ENCODE measurements around the gene E2F3. TPM values are rescaled to one million over a fixed set of nuclear protein-coding genes. Genes with fewer than 3 reads are reported as not detected.

E2F3 gene
- total RNA-seq, 1 experiment from 2014 or later: 27.1 TPM

GRCh38 chr6:20468209-20468608 lies 66.5 kb downstream of the E2F3 start:
- no peak overlapping the region for H3K4me3 ChIP-seq (replicated peaks in 1 of 2; ENCODE audit: low read depth in 1 of 2, low read length in 2 of 2)
- CTCF ChIA-PET: interaction anchor here (1.2 kb wide), 1 partner anchor 64 kb away, joined by 3 read pairs; no protein-coding TSS in a partner anchor
- intact Hi-C loops (cut with micrococcal nuclease): no loop called here
- POLR2A ChIA-PET: no interaction called here
- H3K36me3 ChIP-seq (ENCODE audit: control insufficient read depth in 1 of 2, insufficient read depth in 2 of 2, low read length in 2 of 2): no peaks in the 10 kb centered on the region; a peak in 1 of 4 replicates
- H3K27me3 ChIP-seq (ENCODE audit: insufficient read depth, low read length): no peaks in the 10 kb centered on the region
- TF ChIP-seq POLR2A (IDR thresholded peaks at IDR 0.05; ENCODE audit: borderline replicate concordance, extremely low read depth, insufficient read depth, insufficient read length): no peak
- no peak for TF ChIP-seq CTCF (IDR thresholded peaks at IDR 0.05 in 2 of 3, conservative IDR thresholded peaks at IDR 0.05 in 1 of 3; ENCODE audit: borderline replicate concordance in 1 of 3, insufficient read depth in 1 of 3, low read depth in 2 of 3, low read length in 2 of 3)
- no peak for TF ChIP-seq SRF (IDR thresholded peaks at IDR 0.05; ENCODE audit: low read depth)
- no peak for TF ChIP-seq EGR1 (IDR thresholded peaks at IDR 0.05; ENCODE audit: low read depth)
- TF ChIP-seq SIN3A (IDR thresholded peaks at IDR 0.05; ENCODE audit: low read depth): no peak
- TF ChIP-seq EZH2phosphoT487 (IDR thresholded peaks at IDR 0.05; ENCODE audit: borderline replicate concordance): no peak
- no peak for TF ChIP-seq ELF1 (IDR thresholded peaks at IDR 0.05; ENCODE audit: borderline replicate concordance, low read depth)
- TF ChIP-seq ZBTB33 (IDR thresholded peaks at IDR 0.05; ENCODE audit: extremely low read depth, insufficient replicate concordance, low read length): no peak
- no peak for TF ChIP-seq CEBPB (IDR thresholded peaks at IDR 0.05; ENCODE audit: low read depth)
- no peak for TF ChIP-seq ZFX (IDR thresholded peaks at IDR 0.05)
- TF ChIP-seq RAD21 (IDR thresholded peaks at IDR 0.05; ENCODE audit: low read depth): no peak
- TF ChIP-seq MAX (IDR thresholded peaks at IDR 0.05): no peak
- TF ChIP-seq POLR2AphosphoS5 (IDR thresholded peaks at IDR 0.05; ENCODE audit: low read depth, low read length): no peak
- no peak for TF ChIP-seq REST (IDR thresholded peaks at IDR 0.05; ENCODE audit: low read depth)
- TF ChIP-seq ATF3 (IDR thresholded peaks at IDR 0.05): no peak
- H3K9me2 ChIP-seq (ENCODE audit: insufficient read depth): no peaks in the 10 kb centered on the region
- no TSS peak for BruUV-seq (replicated peaks)
- no peak overlapping the region for H3K27ac ChIP-seq (ENCODE audit: low read depth, low read length)
- H3K9me3 ChIP-seq (ENCODE audit: control insufficient read depth in 1 of 2, insufficient read depth in 1 of 2, low read depth in 1 of 2, low read length in 2 of 2): no peaks in the 10 kb centered on the region
- no peaks in the 10 kb centered on the region for H3K4me1 ChIP-seq (ENCODE audit: control insufficient read depth in 1 of 2, insufficient read depth in 2 of 2, low read length in 2 of 2)
- H2AFZ ChIP-seq (ENCODE audit: low read depth, low read length, poor library complexity, severe bottlenecking): no peak overlapping the region
- RAD21 ChIA-PET (ENCODE audit: low non-redundant PET in 1 of 2, low total read pairs in 2 of 2, uncharacterized antibody in 2 of 2, unreplicated experiment in 2 of 2): no interaction called here
- no peak for DNase-seq (ENCODE audit: low read depth, low spot score)
- H3K4me2 ChIP-seq (ENCODE audit: low read length): no peak overlapping the region
- H3K79me2 ChIP-seq (ENCODE audit: insufficient read depth, low read length): peaks cover 90% of the 10 kb centered on the region
- H4K20me1 ChIP-seq (ENCODE audit: insufficient read depth): peaks cover 12% of the 10 kb centered on the region
- H3K9ac ChIP-seq (ENCODE audit: low read length): no peak overlapping the region
- ATAC-seq: no peak
